Fibroblast of skin of left quadriceps (primary cell): ENCODE measurements around the gene THADA.

Experiments used
- DNase-seq, 2 experiments: peaks; one replicate each; pipeline ENCODE4 v3.0.0-alpha.2; 2013; ENCODE audit warnings: low read depth in 2 of 2

Gene THADA

GRCh38 chr2:43326101-43326825, 269.6 kb downstream of the THADA start:
- no peak for DNase-seq

- no peak for DNase-seq
Measured at GRCh38 chr2:43325107-43325811, 270.6 kb downstream of the THADA start.

GRCh38 chr2:43324259-43325106, 271.4 kb downstream of the THADA start:
- DNase-seq: no peak

GRCh38 chr2:43323857-43324256, 272.0 kb downstream of the THADA start:
- no peak for DNase-seq

GRCh38 chr2:43321446-43321845, 274.4 kb downstream of the THADA start:
- DNase-seq: no peak

GRCh38 chr2:43319541-43319940, 276.3 kb downstream of the THADA start:
- peak; percentile 80 to 83 for DNase-seq

GRCh38 chr2:43318791-43319190, 277.0 kb downstream of the THADA start:
- peak; percentile 79 to 82 for DNase-seq

GRCh38 chr2:43317680-43318079, 278.2 kb downstream of the THADA start:
- DNase-seq: no peak

- DNase-seq: no peak
Measured at GRCh38 chr2:43317194-43317593, 278.6 kb downstream of the THADA start.

GRCh38 chr2:43315482-43315881, 280.4 kb downstream of the THADA start:
- DNase-seq: no peak

- DNase-seq: no peak
Measured at GRCh38 chr2:43314299-43314927, 281.4 kb downstream of the THADA start.

- no peak for DNase-seq
Measured at GRCh38 chr2:43313642-43314017, 282.2 kb downstream of the THADA start.

GRCh38 chr2:43312755-43313641, 282.8 kb downstream of the THADA start:
- no peak for DNase-seq

- DNase-seq: peak in 1 of 2 experiments; percentile 67
Measured at GRCh38 chr2:43311276-43311675, 284.6 kb downstream of the THADA start.

GRCh38 chr2:43309935-43310334, 285.9 kb downstream of the THADA start:
- no peak for DNase-seq

GRCh38 chr2:43307973-43308372, 287.9 kb downstream of the THADA start:
- no peak for DNase-seq

GRCh38 chr2:43307046-43307445, 288.8 kb downstream of the THADA start:
- DNase-seq: no peak

GRCh38 chr2:43306197-43306596, 289.6 kb downstream of the THADA start:
- DNase-seq: no peak

- no peak for DNase-seq
Measured at GRCh38 chr2:43305517-43305916, 290.3 kb downstream of the THADA start.

- DNase-seq: no peak
Measured at GRCh38 chr2:43305012-43305411, 290.8 kb downstream of the THADA start.

GRCh38 chr2:43303889-43304288, 291.9 kb downstream of the THADA start:
- DNase-seq: no peak
